KOPT-K1 (cell line): ENCODE measurements around the gene CHL1.

Experiments
- H3K27ac ChIP-seq: fragments of 200-600 bp; sonication (generic); 2 replicates; pipeline ENCODE4 v1.5.1; 2016; ENCODE audit warnings: antibody characterized with exemption, mild to moderate bottlenecking, low read depth, low read length; ENCODE audit not compliant: poor library complexity, severe bottlenecking
- H3K36me3 ChIP-seq: fragments of 200-600 bp; sonication (generic); 2 replicates; pipeline ENCODE4 v1.5.1; 2017; ENCODE audit warnings: antibody characterized with exemption, mild to moderate bottlenecking, low read length, moderate library complexity; ENCODE audit not compliant: insufficient read depth
- H3K9me3 ChIP-seq: fragments of 200-600 bp; sonication (generic); 2 replicates; pipeline ENCODE4 v1.5.1; 2017; ENCODE audit warnings: antibody characterized with exemption, low read length, mild to moderate bottlenecking; ENCODE audit not compliant: insufficient read depth, poor library complexity, severe bottlenecking

The CHL1 gene

DNA sequence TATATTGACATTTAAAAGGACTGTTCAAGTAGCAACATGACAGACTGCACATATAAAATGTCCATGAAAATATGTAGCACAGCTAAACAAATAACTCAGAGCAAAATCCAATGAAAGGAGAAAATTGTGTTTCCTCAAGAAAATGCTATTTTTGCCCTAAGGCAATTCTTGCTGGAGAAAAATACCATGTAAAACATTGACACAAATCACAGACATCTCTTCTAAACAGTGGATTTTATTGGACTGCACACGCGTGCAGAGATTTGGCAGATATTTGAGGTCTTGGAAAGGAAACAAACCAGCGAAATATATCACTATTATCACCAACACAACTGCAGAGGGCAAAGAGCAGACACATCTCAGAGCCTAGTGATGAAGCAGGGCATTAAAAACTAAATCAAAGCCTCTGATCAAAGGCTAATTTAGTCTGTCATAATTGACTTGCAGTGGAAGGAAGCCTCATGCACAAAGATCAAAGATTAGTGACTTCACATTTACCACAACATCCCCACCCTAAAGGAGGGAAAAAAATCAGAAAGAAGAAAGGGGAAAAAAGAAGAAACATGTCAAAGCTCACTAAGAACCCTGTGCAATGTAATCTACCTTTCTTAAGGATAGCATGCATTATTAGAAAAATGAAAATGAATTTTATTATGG lies 52.4 kb downstream of the CHL1 start:
- no peak overlapping the region for H3K27ac ChIP-seq
- no peaks in the 10 kb centered on the region for H3K9me3 ChIP-seq
- H3K36me3 ChIP-seq = no peaks in the 10 kb centered on the region

GRCh38 chr3:249587-250262 lies 53.2 kb downstream of the CHL1 start:
- Histone ChIP-seq H3K36me3 (no peaks in the 10 kb centered on the region), H3K27ac (no peak overlapping the region), H3K9me3 (no peaks in the 10 kb centered on the region)

DNA sequence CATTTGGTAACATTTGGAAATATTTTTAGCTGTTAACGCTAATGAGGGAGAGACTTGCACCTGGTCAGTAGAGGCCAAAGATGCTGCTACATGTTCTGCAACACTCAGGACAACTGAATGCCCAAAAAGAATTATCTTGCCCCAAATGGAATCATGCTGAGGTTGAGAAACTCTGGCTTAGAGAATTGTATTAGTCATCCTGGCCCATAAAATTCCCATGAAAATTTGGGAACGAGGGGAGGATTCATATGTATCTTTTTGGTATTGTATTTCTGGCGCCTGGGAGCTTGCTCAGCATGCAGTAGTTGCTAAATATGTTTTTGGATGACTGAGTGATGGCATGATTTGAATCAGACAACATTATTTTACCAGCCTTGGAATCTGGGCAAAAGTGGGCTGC lies 59.9 kb downstream of the CHL1 start:
- Histone ChIP-seq H3K36me3 (no peaks in the 10 kb centered on the region), H3K27ac (no peak overlapping the region), H3K9me3 (no peaks in the 10 kb centered on the region)

DNA sequence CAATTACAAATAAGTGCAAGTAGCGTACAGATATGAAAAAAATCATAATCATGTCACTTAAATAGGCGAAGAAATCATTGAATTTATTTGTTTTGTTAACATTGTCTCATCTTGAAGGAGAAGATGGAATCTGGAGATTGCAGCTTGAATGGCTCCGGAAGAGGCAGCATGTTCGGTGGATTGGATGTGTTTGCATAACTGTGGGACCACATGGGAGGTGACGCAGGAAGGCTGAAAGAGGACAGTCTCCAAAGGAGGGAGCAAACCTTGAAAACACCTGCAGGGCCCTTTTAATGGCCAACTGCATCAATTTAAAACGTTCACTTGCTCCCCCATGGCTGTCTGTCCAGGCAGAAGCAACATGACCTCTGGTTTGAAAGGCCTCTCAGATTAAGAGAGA lies 61.3 kb downstream of the CHL1 start:
- no peak overlapping the region for H3K27ac ChIP-seq
- H3K9me3 ChIP-seq = no peaks in the 10 kb centered on the region
- H3K36me3 ChIP-seq = no peaks in the 10 kb centered on the region

DNA sequence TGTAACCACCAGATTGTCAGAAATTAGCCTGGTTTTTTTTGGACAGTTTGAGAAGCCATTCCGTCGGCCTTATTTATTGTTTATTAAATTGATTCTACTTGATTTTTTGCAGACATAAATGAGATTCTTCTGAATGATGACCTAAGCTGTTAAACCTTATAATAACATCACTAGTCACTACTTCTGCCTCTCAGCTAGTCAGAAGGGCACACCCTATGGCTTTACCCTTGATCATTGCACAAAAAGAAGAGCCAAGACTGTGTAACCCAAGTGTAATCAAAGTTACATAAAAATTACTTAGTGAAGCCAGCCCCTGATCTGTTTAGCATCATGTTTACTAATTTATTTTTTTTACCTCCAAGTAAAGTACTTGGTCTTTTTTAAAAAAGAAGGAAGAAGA lies 64.3 kb downstream of the CHL1 start:
- Histone ChIP-seq H3K27ac (no peak overlapping the region), H3K9me3 (no peaks in the 10 kb centered on the region), H3K36me3 (no peaks in the 10 kb centered on the region)

GRCh38 chr3:263393-263792 lies 66.8 kb downstream of the CHL1 start:
- Histone ChIP-seq H3K9me3 (no peaks in the 10 kb centered on the region), H3K27ac (no peak overlapping the region), H3K36me3 (no peaks in the 10 kb centered on the region)

GRCh38 chr3:264394-265156 lies 68.0 kb downstream of the CHL1 start:
- H3K36me3 ChIP-seq = no peaks in the 10 kb centered on the region
- H3K27ac ChIP-seq = no peak overlapping the region
- H3K9me3 ChIP-seq = no peaks in the 10 kb centered on the region

GRCh38 chr3:267101-267500 lies 70.5 kb downstream of the CHL1 start:
- Histone ChIP-seq H3K36me3 (no peaks in the 10 kb centered on the region), H3K9me3 (no peaks in the 10 kb centered on the region), H3K27ac (no peak overlapping the region)

DNA sequence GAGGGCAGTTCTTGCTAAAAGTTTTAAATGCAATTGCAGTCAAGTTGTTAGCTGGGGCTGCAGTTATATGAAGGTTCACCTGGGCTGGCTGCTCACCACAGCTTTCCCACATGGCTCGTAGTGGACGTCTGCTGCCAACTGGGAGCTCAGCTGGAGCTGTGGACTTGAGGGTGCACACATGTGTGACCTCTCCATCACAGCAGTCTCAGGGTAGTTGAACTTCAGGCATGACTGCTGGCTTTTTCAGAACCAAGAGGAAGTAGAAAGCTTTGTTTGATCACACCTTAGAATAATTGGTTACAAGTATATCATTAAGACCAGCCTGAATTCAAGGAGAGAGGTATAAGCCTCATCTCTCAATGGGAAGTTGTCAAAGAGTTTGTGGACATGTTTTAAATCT lies 74.1 kb downstream of the CHL1 start:
- Histone ChIP-seq H3K27ac (no peak overlapping the region), H3K9me3 (no peaks in the 10 kb centered on the region), H3K36me3 (no peaks in the 10 kb centered on the region)

DNA sequence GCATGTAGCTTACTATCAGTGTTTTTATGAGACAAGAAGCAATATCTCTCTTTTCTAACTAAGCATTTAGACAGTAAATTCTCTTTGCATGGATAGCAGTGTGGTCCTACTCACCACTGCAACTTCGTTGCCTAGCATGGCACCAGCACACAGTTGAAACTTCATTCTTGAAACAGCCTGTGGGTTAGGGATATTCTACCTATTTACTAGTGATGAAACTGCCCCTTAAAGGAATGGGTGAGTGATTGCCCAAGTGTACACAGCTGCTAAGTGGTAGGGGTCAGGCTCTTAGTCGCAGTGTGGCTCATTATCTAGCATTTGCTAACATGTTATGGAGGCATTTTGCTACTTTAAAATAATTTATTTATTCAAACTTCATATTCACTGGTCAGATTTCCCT lies 78.4 kb downstream of the CHL1 start:
- H3K36me3 ChIP-seq = no peaks in the 10 kb centered on the region
- no peak overlapping the region for H3K27ac ChIP-seq
- no peaks in the 10 kb centered on the region for H3K9me3 ChIP-seq

DNA sequence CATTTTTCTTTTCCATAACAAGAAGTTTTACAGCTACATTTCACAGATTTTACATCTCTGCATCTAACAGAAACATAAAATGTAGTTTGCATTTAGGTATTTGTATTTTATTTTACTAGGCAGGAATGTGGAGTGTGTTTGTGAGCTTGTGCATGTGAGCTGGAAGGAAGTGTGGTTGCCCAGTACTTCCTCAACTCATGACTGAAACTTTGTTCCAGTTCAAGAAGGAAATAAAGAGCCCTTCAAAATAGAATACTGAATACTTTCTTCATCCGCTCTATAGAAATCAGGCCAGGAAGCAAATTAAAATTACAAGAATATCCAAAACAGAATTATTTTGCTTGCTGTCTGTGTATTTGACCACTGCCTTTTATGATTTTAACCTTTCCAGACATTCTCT lies 81.3 kb downstream of the CHL1 start:
- Histone ChIP-seq H3K9me3 (no peaks in the 10 kb centered on the region), H3K27ac (no peak overlapping the region), H3K36me3 (no peaks in the 10 kb centered on the region)

DNA sequence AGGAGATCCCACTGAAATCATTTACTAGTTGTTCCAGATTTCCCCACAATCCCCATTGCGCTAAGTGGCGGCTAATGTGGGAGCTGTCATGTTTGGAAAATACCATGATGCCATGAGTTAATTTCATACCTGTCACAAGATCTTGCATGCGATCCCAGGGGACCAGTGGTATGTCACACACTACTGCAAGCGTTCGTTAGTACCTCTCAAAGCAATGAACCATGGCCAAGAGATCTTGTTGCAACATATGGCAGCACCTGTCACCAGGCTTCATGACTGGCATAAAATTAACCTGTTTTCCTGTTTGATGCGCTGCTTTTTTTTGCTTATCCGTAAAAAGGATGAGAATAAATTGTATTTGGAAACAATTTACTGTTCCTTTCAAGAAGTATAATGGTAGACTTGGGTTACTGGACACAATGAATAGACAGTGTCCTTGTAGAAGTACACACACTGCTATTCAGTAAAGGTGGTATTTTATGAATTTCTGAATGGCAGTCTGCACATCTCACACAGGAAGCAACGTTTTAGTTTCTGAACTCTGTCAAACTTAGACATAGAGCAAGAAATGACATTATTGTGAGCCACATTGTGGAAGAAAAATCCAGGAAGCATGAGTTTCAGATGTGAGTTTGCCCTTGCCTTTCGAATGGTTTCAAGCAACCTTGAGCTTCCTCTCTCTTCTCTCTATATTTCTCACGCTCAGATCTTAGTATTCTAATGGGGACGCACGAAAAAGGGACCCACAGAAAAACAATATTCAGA lies 81.9 kb downstream of the CHL1 start:
- no peak overlapping the region for H3K27ac ChIP-seq

DNA sequence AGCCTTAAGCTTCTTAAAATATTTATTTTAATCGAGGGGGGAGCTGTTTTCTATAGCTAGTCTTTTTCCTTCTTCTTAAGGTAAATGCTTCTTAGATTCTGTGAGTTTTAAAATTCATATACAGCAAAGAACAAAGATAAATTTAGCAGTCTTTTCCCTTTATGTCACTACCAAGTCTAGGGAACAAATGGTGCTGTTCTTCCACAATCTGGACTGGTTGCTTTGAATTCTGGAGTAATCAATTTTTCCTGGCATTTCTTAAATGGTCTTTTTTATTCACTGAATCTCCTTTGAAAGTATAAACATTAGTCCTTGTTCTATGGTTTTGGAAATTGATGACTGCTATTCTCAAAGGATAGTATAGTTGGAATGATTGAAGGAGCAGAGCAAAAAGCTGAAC lies 82.8 kb downstream of the CHL1 start:
- no peaks in the 10 kb centered on the region for H3K9me3 ChIP-seq
- H3K27ac ChIP-seq = no peak overlapping the region
- H3K36me3 ChIP-seq = no peaks in the 10 kb centered on the region

More for the DNA sequence above, 81.9 kb downstream of the CHL1 start:
- Histone ChIP-seq H3K36me3 (no peaks in the 10 kb centered on the region), H3K9me3 (no peaks in the 10 kb centered on the region)

- Histone ChIP-seq H3K9me3 (no peaks in the 10 kb centered on the region), H3K36me3 (no peaks in the 10 kb centered on the region), H3K27ac (no peak overlapping the region)
Observed at GRCh38 chr3:280681-281080, 84.1 kb downstream of the CHL1 start.

DNA sequence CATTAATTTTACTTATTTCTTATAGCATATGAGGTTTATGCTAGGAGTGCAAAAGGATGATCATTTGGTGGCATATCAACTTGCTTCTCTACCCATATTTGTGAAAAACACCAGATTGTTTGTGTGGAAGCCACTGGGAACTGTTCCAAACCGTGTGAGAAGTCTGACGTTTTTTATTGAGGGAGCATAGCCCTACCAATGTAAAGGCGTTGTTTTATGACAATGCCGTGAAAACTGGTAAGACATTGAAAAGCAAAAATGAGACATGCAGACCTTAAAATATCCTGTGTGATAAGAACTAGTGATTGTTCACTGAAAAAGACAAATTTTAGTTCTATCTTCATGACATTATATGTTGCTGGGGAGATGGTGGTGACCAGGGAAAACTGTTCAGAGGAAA lies 87.8 kb downstream of the CHL1 start:
- Histone ChIP-seq H3K36me3 (no peaks in the 10 kb centered on the region), H3K9me3 (no peaks in the 10 kb centered on the region), H3K27ac (no peak overlapping the region)
